WTC11 (cell line): ENCODE data around the gene STK32B.

Experiments used
- ATF2 ChIP-seq: sonication (generic); formaldehyde crosslinking; IDR thresholded peaks from 2 replicates; pipeline ENCODE4 v1.8.1; 2022; ENCODE audit warnings: low read depth, missing genetic modification reagents, borderline replicate concordance
- ATF6 ChIP-seq: sonication (generic); formaldehyde crosslinking; IDR thresholded peaks from 2 replicates; pipeline ENCODE4 v1.8.1; 2023; ENCODE audit warnings: mild to moderate bottlenecking, missing genetic modification reagents
- CBFB ChIP-seq: sonication (generic); formaldehyde crosslinking; IDR thresholded peaks from 2 replicates; pipeline ENCODE4 v1.8.1; 2022; ENCODE audit warnings: mild to moderate bottlenecking, low read depth, missing genetic modification reagents
- ELF4 ChIP-seq: sonication (generic); formaldehyde crosslinking; IDR thresholded peaks from 2 replicates; pipeline ENCODE4 v1.8.1; 2022; ENCODE audit warnings: low read depth, mild to moderate bottlenecking, moderate library complexity, missing genetic modification reagents
- HMGXB4 ChIP-seq: sonication (generic); formaldehyde crosslinking; IDR thresholded peaks from 2 replicates; pipeline ENCODE4 v1.8.1; 2023; ENCODE audit warnings: mild to moderate bottlenecking, moderate library complexity, missing genetic modification reagents
- PREB ChIP-seq: sonication (generic); formaldehyde crosslinking; IDR thresholded peaks from 2 replicates; pipeline ENCODE4 v1.8.1; 2022; ENCODE audit warnings: mild to moderate bottlenecking, missing genetic modification reagents, moderate library complexity, borderline replicate concordance
- USF1 ChIP-seq: sonication (generic); formaldehyde crosslinking; IDR thresholded peaks from 2 replicates; pipeline ENCODE4 v1.8.0; 2022; ENCODE audit warnings: mild to moderate bottlenecking, missing genetic modification reagents
- TF ChIP-seq, protein P1 (sequence below): fragments of 200-600 bp; IDR thresholded peaks from 2 replicates; pipeline ENCODE4 v1.8.0; 2022; ENCODE audit warnings: antibody characterized with exemption
- TF ChIP-seq, protein P2 (sequence below): sonication (generic); formaldehyde crosslinking; IDR thresholded peaks from 2 replicates; pipeline ENCODE4 v1.8.1; 2023; ENCODE audit warnings: mild to moderate bottlenecking, missing genetic modification reagents

- TF ChIP-seq, protein P1, sequence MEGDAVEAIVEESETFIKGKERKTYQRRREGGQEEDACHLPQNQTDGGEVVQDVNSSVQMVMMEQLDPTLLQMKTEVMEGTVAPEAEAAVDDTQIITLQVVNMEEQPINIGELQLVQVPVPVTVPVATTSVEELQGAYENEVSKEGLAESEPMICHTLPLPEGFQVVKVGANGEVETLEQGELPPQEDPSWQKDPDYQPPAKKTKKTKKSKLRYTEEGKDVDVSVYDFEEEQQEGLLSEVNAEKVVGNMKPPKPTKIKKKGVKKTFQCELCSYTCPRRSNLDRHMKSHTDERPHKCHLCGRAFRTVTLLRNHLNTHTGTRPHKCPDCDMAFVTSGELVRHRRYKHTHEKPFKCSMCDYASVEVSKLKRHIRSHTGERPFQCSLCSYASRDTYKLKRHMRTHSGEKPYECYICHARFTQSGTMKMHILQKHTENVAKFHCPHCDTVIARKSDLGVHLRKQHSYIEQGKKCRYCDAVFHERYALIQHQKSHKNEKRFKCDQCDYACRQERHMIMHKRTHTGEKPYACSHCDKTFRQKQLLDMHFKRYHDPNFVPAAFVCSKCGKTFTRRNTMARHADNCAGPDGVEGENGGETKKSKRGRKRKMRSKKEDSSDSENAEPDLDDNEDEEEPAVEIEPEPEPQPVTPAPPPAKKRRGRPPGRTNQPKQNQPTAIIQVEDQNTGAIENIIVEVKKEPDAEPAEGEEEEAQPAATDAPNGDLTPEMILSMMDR: no peak
- TF ChIP-seq ELF4 (CRISPR knock-in tag) (no peak), HMGXB4 (CRISPR knock-in tag) (no peak), ATF6 (CRISPR knock-in tag) (no peak), USF1 (no peak), CBFB (CRISPR knock-in tag) (no peak), ATF2 (no peak), PREB (CRISPR knock-in tag) (no peak)
- TF ChIP-seq, protein P2, sequence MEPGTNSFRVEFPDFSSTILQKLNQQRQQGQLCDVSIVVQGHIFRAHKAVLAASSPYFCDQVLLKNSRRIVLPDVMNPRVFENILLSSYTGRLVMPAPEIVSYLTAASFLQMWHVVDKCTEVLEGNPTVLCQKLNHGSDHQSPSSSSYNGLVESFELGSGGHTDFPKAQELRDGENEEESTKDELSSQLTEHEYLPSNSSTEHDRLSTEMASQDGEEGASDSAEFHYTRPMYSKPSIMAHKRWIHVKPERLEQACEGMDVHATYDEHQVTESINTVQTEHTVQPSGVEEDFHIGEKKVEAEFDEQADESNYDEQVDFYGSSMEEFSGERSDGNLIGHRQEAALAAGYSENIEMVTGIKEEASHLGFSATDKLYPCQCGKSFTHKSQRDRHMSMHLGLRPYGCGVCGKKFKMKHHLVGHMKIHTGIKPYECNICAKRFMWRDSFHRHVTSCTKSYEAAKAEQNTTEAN: no peak
Observed at GRCh38 chr4:5341526-5341925, 290.2 kb downstream of the STK32B start.
